Retinal pigment epithelial cell (primary cell): ENCODE results near the gene A4GNT.
"Not testable (repeated sequence)": the region's sequence is repeated elsewhere in the genome, so short reads cannot be mapped to it uniquely, and the experiment has no call there.

Experiments
- DNase-seq: peaks from one replicate; pipeline ENCODE4 v3.0.0-alpha.2; 2010; ENCODE audit warnings: low read depth
- H3K4me3 ChIP-seq: 2 replicates; pipeline ENCODE4 v1.5.1; 2011; ENCODE audit warnings: mild to moderate bottlenecking, low read length, control low read depth, moderate library complexity
- TF ChIP-seq, protein P1 (sequence below): conservative IDR thresholded peaks from 2 replicates; pipeline ENCODE4 v1.5.1; 2011; ENCODE audit warnings: low read depth, low read length, control low read depth, inconsistent platforms

A4GNT gene

GRCh38 chr3:138092023-138092422 lies 40.2 kb downstream of the A4GNT start:
- no peak overlapping the region for H3K4me3 ChIP-seq
- DNase-seq: no peak
- TF ChIP-seq, protein P1, sequence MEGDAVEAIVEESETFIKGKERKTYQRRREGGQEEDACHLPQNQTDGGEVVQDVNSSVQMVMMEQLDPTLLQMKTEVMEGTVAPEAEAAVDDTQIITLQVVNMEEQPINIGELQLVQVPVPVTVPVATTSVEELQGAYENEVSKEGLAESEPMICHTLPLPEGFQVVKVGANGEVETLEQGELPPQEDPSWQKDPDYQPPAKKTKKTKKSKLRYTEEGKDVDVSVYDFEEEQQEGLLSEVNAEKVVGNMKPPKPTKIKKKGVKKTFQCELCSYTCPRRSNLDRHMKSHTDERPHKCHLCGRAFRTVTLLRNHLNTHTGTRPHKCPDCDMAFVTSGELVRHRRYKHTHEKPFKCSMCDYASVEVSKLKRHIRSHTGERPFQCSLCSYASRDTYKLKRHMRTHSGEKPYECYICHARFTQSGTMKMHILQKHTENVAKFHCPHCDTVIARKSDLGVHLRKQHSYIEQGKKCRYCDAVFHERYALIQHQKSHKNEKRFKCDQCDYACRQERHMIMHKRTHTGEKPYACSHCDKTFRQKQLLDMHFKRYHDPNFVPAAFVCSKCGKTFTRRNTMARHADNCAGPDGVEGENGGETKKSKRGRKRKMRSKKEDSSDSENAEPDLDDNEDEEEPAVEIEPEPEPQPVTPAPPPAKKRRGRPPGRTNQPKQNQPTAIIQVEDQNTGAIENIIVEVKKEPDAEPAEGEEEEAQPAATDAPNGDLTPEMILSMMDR: no peak

DNA sequence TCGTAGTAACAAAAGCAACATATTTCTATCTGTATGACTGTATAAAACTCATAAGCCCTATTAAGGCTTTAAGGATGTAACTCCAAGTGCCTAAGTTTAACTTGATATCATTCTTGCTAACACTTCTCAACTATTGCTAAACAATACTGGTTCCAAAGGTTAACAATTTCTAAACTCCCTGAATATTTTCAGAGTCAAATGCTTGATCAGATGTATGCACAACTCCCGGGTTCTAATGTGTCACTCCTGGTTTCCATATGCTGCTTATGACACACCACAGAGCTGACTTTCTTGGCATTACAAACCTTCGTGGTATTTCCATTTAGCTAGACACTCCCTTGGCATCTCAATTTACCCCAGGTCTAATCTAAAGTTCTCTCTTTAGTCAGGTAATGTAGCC lies 43.1 kb downstream of the A4GNT start:
- DNase-seq: peak; percentile 16
- H3K4me3 ChIP-seq: no peak overlapping the region
- TF ChIP-seq, protein P1: no peak

GRCh38 chr3:138085745-138086144 lies 46.4 kb downstream of the A4GNT start:
- DNase-seq, H3K4me3 ChIP-seq: not testable (repeated sequence)

DNA sequence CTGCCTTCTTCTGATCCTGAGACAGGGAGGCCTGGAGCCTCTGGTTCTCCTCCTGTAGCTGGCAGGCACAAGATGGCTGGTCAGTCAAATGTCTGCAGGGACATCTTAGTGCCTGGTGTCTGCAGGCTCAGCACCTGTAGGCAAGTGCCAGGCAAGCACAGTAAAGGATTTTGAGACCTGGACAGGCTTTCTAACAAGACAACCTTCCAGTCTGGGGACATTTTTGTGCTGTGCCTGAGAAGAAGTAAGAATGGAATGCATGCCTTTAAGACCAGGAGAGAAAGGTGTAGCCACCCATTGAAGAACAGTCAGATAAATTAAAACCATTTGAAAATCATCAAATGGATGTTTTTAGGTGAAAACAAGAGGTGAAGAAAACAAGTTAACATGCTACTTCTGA lies 48.0 kb downstream of the A4GNT start:
- DNase-seq: no peak
- TF ChIP-seq, protein P1: no peak
- H3K4me3 ChIP-seq: no peak overlapping the region

DNA sequence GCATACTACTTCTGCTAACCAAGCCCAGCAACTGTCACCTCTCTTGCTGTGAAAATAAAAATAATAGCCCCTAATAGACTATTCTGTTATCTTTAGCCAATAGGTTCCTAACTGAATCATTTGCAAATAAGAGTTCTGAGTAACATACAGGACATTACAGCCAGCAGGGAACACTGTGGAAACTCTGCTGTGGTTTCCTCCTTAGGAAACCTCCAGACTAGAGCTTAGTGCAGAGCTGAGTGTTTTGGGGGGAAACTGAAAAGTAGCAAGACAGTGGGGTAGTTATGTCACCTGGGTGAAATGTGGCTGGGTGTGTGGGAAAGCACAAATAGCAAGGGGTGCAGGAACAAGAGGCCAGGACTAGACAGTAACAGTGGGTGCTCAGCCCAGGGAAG lies 49.2 kb downstream of the A4GNT start:
- no peak overlapping the region for H3K4me3 ChIP-seq
- no peak for DNase-seq
- TF ChIP-seq, protein P1: no peak

- TF ChIP-seq, protein P1: no peak
- H3K4me3 ChIP-seq: no peak overlapping the region
- DNase-seq: no peak
Observed at GRCh38 chr3:138082085-138082991, 49.9 kb downstream of the A4GNT start.

- TF ChIP-seq, protein P1: no peak
- no peak overlapping the region for H3K4me3 ChIP-seq
- no peak for DNase-seq
Observed at GRCh38 chr3:138081371-138082084, 50.7 kb downstream of the A4GNT start.
